Prostate gland (tissue), 2 donors: ENCODE measurements around the gene ARID3C. TPM values are rescaled to one million over a fixed set of nuclear protein-coding genes. Genes with fewer than 3 reads are reported as not detected.

Experiments used
- DNase-seq: peaks from one replicate; pipeline ENCODE4 v3.0.0-alpha.2; 2019; ENCODE audit warnings: low spot score
- H3K27ac ChIP-seq, 2 donors: fragments of 200-600 bp; sonication (generic); 2 replicates each; pipeline ENCODE4 v1.5.1; 2017 to 2019
- H3K27me3 ChIP-seq: fragments of 200-600 bp; sonication (generic); replicated peaks from 2 replicates; pipeline ENCODE4 v1.5.1; 2019; ENCODE audit not compliant: insufficient read depth
- H3K36me3 ChIP-seq, 2 donors: fragments of 200-600 bp; sonication (generic); 1 replicate in 1 of 2; 2 replicates in 1 of 2; pipeline versions ENCODE4 v1.5.1 to v1.8.1; 2017 to 2019
- H3K4me1 ChIP-seq: fragments of 200-600 bp; sonication (generic); replicated peaks from 2 replicates; pipeline ENCODE4 v1.5.1; 2019
- H3K4me3 ChIP-seq, 2 donors: fragments of 200-600 bp; sonication (generic); 2 replicates each; pipeline ENCODE4 v1.5.1; 2017 to 2019
- H3K9me3 ChIP-seq: fragments of 200-600 bp; sonication (generic); 2 replicates; pipeline ENCODE4 v1.5.1; 2017
- POLR2A ChIP-seq: fragments of 450-650 bp; IDR thresholded peaks from one replicate; pipeline ENCODE4 v1.6.1; 2016; ENCODE audit warnings: antibody characterized with exemption, mild to moderate bottlenecking
- POLR2AphosphoS5 ChIP-seq: sonication (generic); formaldehyde crosslinking; IDR thresholded peaks from one replicate; pipeline ENCODE4 v1.6.1; 2017; ENCODE audit warnings: antibody characterized with exemption
- WGBS: methylation state at CpG from one replicate; pipeline ENCODE4 v1.1.5; 2018; 5-methylcytosine and 5-hydroxymethylcytosine counted together
- intact Hi-C: fragments of 100-400 bp; cut with DNase I; formaldehyde crosslinking; loops from one replicate; pipeline ENCODE4 v1.14.2; 2022
- total RNA-seq, 2 donors: library from RNA; depleted of rRNA; stranded (reverse); fragments of >200 nt; gene quantifications; one replicate each; pipeline ENCODE4 v1.1.0, GENCODE V29; 2016
- TF ChIP-seq, protein P1 (sequence below), 4 experiments: fragments of 200-600 bp in 2 of 4; fragments of 450-650 bp in 2 of 4; sonication (generic) in 2 of 4; IDR thresholded peaks; 1 replicate in 3 of 4; 2 replicates in 1 of 4; pipeline ENCODE4 v1.5.1; 2016 to 2019; ENCODE audit warnings: antibody characterized with exemption in 4 of 4, mild to moderate bottlenecking in 2 of 4, moderate library complexity in 2 of 4

The ARID3C gene
- total RNA-seq, 2 donors from 2014 or later = 1.1 TPM; not detected in 1

GRCh38 chr9:34630402-34631154, 1.7 kb upstream of the ARID3C start:
- H3K4me1 ChIP-seq = no peaks in the 10 kb centered on the region
- no peaks in the 10 kb centered on the region for H3K27me3 ChIP-seq
- H3K4me3 ChIP-seq = no peak overlapping the region
- TF ChIP-seq POLR2A = no peak
- TF ChIP-seq POLR2AphosphoS5 = no peak
- TF ChIP-seq, protein P1, sequence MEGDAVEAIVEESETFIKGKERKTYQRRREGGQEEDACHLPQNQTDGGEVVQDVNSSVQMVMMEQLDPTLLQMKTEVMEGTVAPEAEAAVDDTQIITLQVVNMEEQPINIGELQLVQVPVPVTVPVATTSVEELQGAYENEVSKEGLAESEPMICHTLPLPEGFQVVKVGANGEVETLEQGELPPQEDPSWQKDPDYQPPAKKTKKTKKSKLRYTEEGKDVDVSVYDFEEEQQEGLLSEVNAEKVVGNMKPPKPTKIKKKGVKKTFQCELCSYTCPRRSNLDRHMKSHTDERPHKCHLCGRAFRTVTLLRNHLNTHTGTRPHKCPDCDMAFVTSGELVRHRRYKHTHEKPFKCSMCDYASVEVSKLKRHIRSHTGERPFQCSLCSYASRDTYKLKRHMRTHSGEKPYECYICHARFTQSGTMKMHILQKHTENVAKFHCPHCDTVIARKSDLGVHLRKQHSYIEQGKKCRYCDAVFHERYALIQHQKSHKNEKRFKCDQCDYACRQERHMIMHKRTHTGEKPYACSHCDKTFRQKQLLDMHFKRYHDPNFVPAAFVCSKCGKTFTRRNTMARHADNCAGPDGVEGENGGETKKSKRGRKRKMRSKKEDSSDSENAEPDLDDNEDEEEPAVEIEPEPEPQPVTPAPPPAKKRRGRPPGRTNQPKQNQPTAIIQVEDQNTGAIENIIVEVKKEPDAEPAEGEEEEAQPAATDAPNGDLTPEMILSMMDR (IDR thresholded peaks at IDR 0.05) = no peak
- intact Hi-C loops = no loop called here
- 28% methylated on average over 5 of the region's 5 CpGs for WGBS
- DNase-seq = no peak
- H3K9me3 ChIP-seq = no peaks in the 10 kb centered on the region
- H3K36me3 ChIP-seq = no peaks in the 10 kb centered on the region
- no peak overlapping the region for H3K27ac ChIP-seq

- Histone ChIP-seq H3K27me3 (peaks cover 2% of the 10 kb centered on the region), H3K9me3 (no peaks in the 10 kb centered on the region), H3K36me3 (no peaks in the 10 kb centered on the region), H3K27ac (no peak overlapping the region), H3K4me1 (no peaks in the 10 kb centered on the region), H3K4me3 (no peak overlapping the region)
- 23% methylated on average over 5 of the region's 5 CpGs for WGBS
- intact Hi-C loops = no loop called here
- no peak for DNase-seq
- TF ChIP-seq POLR2A (no peak), POLR2AphosphoS5 (no peak)
- TF ChIP-seq, protein P1 (IDR thresholded peaks at IDR 0.05) = no peak
Measured at GRCh38 chr9:34629491-34629808, 584 bp upstream of the ARID3C start.

DNA sequence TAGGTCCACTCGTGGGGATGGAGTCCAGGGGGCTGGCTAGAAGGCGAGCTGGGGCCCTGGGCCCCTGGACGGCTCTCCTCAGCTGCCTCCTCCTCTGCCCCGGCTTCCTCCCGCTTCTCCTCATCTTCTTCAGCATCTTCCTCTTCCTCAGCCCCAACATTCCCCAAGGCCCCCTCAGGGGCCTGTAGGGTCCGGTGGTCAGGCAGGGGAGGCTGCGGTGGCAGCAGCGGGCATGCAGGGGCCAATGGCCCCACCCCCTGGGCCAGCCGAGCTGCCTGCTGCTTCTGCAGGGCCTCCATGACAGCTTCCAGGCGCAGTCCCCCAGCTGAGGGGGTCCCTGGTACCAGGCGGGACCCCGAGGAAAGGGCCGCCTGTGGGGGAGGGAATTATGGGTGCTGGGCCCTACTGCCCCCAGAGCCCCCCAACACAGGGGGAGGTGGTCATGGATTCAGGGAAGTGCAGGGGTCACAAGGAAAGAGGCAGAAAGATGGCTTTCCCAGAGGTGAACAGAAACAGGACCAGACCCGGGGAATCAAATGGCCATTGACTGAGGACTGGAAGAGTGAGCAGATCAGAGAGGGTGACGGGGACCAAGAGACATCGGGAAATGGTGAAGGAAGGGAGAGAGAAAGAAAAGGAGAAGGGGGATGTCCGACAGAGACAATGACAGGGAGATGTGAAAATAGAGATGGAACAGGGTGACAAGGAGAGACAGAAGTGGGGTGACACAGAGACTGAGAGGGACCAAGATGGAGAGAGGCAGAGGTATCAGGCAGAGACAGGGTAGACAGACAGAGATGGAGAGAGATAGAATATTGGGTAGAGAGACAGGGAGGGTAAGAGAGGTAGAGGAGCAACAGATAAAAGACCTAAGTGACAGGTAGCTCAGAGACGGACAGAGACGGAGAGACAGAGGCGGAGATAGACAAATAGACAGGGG, 880 bp downstream of the ARID3C start:
- 33% methylated on average over 19 of the region's 20 CpGs for WGBS
- Histone ChIP-seq H3K9me3 (no peaks in the 10 kb centered on the region), H3K27ac (no peak overlapping the region), H3K4me1 (no peaks in the 10 kb centered on the region), H3K36me3 (no peaks in the 10 kb centered on the region), H3K27me3 (peaks cover 14% of the 10 kb centered on the region), H3K4me3 (peak overlapping the region in 1 of 2 donors; percentile 36)
- intact Hi-C loops = no loop called here
- TF ChIP-seq POLR2AphosphoS5 (no peak), POLR2A (no peak)
- TF ChIP-seq, protein P1 (IDR thresholded peaks at IDR 0.05) = no peak
- DNase-seq = no peak

- no peak overlapping the region for H3K4me3 ChIP-seq
- peaks cover 14% of the 10 kb centered on the region for H3K27me3 ChIP-seq
- intact Hi-C loops = no loop called here
- no peak for TF ChIP-seq POLR2A
- no peaks in the 10 kb centered on the region for H3K9me3 ChIP-seq
- no peaks in the 10 kb centered on the region for H3K36me3 ChIP-seq
- WGBS = 82% methylated on average over 3 of the region's 3 CpGs
- no peaks in the 10 kb centered on the region for H3K4me1 ChIP-seq
- no peak overlapping the region for H3K27ac ChIP-seq
- no peak for DNase-seq
Measured at GRCh38 chr9:34625186-34625486, 3.7 kb downstream of the ARID3C start.

GRCh38 chr9:34624475-34625185, 4.2 kb downstream of the ARID3C start:
- intact Hi-C loops = loop anchor here (5.0 kb wide), 1 partner anchor 78 kb away; no protein-coding TSS in a partner anchor
- Histone ChIP-seq H3K36me3 (no peaks in the 10 kb centered on the region), H3K9me3 (no peaks in the 10 kb centered on the region), H3K4me3 (no peak overlapping the region), H3K27ac (no peak overlapping the region), H3K4me1 (peaks cover 2% of the 10 kb centered on the region), H3K27me3 (peaks cover 14% of the 10 kb centered on the region)
- 23% methylated on average over 39 of the region's 39 CpGs for WGBS
- DNase-seq = no peak
- TF ChIP-seq POLR2AphosphoS5 (no peak), POLR2A (no peak)
- TF ChIP-seq, protein P1 (IDR thresholded peaks at IDR 0.05) = no peak
